HG02870 (cell line): ENCODE measurements around the gene EMID1.

Experiments used
- ATAC-seq: cut with Tn5 transposase; IDR thresholded peaks from one replicate; pipeline ENCODE4 v1.9.1; 2021; ENCODE audit warnings: mild to moderate bottlenecking, moderate library complexity; ENCODE audit not compliant: unreplicated experiment

The EMID1 gene

DNA sequence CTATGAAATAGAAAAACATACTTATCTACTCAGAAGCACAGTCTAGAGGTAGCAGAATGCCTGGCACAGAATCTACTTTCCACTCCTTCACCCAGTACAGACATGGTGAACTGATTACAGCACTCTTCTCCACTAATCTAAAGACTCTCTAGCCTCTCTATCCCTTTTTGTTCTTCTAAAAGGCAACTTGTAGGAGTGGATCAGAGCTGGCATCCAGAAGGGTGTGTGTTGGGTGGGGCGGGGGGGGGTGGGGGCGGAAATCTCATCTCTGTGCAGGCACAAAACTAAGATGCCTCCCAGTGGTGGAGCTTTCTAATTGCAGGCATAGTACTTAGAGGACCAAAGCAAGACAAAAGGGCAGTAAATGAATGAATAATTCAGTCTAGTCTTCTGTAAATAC is 11.5 kb upstream of the EMID1 start:
- ATAC-seq: no peak

DNA sequence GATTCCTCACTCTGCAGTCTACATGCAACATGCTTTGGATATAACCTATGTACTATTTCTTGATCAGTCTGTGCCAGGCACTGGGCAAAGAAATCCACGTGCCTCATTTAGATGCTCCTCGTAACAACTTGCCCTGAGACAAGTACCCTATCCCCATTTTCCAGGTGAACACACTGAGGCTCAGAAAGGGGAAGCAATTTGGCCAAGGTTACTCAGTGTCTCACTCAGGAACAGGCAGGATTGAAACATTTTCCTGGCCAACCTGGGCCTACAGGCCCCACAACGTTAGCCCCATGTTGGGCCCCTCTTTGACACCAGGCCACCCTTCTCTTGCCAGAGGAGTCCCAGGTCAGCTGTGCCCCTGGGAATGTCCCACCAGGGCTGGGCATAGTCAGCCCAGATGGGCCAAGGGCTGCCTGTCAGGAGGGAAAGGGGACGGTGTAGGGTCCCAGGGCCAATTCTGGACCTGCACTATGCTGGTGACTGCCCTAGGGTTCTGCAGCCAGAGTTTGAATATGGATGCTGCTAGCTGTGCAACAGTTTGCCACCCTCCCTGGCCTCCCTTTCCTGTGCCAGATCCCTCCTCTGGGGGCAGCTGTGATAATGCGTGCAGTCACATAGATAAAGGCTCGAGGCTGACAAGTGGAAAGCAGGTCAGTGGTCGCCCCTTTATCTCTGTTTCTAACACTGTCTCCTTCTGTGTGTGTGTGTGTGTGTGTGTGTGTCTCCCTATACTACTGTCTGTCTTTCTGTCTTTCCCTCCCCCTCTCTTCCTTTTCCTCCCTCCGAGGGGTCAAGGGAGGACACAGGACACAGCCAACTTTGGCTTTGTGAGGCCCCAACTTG is 10.4 kb upstream of the EMID1 start:
- no peak for ATAC-seq

DNA sequence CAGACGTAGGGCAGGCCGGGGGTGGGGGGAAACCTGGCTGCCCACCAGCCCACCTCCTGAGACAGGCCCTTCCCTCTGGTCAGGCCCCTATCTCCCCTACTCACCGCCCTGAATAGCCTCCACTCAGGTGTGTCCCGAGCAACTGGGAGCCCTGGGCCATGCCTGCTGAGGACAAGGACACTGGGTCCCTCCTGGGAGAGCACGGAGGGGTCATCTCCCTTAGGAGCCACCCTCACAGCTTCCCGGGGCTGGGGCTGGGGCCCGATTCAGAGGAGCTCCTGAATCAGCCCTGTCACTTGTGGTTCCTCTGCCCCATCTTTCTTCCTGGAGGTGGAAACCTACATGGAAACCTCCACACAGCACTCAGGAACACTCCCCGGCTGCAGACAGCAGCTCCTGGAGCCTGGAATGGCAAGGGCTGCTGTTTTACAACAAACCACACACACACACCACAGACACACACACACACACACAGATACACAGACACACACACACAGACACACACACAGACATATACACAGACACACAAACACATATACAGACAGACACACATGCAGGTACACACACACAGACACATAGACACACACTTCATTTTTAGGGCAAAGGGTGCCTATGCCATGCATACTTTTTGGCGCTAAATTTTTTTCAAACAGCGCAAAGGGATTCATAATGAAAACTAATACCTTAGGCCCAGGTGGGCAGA is 9.6 kb upstream of the EMID1 start:
- no peak for ATAC-seq

GRCh38 chr22:29197096-29197495 is 8.6 kb upstream of the EMID1 start:
- no peak for ATAC-seq

GRCh38 chr22:29198240-29198639 is 7.5 kb upstream of the EMID1 start:
- no peak for ATAC-seq

- no peak for ATAC-seq
Observed at GRCh38 chr22:29199702-29200400, 5.8 kb upstream of the EMID1 start.

DNA sequence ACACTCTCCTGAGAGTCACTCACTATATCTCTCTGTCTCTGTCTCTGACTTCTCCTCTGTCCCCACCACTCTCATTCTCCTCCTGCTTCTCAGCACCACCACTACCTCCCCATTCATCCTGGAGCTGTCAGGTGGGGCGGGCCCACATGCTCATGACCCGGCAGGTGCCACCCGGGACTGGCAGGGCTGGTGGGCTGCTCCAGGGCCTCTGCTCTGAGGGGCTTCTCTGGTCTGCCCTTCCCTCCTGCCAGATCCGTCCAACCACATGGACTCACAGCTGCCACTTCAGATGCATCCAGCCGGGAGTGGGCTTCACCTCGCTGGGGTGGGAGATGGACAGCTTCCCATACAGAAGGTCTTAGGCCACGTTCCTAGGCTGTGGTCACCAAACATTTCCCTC is 4.8 kb upstream of the EMID1 start:
- no peak for ATAC-seq

DNA sequence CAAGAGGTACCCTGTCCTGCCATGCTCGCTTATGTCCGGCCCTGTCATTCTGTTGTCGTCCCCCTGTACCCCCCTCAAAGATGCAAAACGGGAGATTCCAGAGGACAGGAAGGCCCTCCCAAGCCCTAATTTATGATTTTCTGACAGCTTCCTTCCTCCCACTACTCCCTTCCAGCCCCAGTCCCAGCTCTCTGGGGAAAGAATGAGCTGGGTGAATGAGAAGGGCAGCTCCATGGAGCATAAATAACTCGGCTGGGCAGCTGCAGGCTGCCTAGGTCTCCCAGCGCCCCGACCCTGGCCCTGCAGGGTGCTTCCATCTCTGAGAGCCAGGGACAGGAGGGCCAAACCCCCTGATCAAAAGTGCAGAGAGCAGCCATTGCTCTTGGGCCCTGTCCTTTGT is 3.9 kb upstream of the EMID1 start:
- no peak for ATAC-seq

- ATAC-seq: peak; percentile 55
Observed at GRCh38 chr22:29202212-29203192, 3.2 kb upstream of the EMID1 start.

DNA sequence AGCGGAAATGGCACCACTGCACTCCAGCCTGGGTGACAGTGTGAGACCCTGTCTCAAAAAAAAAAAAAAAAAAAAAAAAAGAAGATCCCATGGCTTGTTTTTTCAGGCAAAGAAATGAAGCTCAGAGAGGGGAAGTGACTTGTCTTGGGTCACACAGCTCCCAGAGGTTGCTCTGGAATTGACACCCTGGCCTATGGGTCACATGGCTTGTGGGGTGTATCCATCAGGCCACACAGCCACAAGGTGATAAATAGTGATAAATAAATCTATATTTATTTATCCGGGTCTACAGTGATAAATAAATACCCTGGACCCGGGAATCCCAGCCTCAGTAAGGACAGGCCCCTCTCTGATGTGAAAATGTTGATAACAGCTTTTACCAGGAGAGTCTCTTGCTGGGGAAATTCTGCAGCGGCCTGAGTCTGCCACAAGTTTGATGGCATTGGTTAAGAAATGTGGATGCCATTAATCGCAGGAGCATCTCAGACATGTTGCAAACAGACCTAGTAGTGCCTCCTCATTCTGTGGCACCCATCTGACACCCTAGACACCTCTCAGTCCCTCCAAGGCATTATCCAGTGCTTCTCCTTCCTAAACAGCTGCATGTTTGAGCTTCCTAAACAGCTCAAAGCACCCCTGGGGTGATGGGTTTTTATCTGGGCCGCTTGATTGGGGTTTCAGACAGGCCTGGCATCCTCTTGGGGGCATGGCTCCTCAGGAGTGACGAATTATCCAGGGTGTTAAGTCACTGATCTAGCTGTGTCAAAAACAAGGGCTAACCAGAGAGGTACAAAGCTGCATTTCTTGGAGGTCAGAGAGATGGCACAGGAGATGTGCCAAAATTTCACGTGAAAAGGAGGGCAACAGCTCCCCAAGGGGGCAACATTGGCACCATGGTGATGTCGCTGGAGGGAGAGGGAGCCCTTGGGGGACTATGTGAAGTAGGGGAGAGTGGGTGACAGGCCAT is 1.9 kb upstream of the EMID1 start:
- ATAC-seq: no peak

- no peak for ATAC-seq
Observed at GRCh38 chr22:29204455-29205183, 1.1 kb upstream of the EMID1 start.

- no peak for ATAC-seq
Observed at GRCh38 chr22:29205252-29205593, 473 bp upstream of the EMID1 start.

- ATAC-seq: no peak
Observed at GRCh38 chr22:29206372-29207242, 911 bp downstream of the EMID1 start.

- ATAC-seq: no peak
Observed at GRCh38 chr22:29207243-29207550, 1.5 kb downstream of the EMID1 start.

DNA sequence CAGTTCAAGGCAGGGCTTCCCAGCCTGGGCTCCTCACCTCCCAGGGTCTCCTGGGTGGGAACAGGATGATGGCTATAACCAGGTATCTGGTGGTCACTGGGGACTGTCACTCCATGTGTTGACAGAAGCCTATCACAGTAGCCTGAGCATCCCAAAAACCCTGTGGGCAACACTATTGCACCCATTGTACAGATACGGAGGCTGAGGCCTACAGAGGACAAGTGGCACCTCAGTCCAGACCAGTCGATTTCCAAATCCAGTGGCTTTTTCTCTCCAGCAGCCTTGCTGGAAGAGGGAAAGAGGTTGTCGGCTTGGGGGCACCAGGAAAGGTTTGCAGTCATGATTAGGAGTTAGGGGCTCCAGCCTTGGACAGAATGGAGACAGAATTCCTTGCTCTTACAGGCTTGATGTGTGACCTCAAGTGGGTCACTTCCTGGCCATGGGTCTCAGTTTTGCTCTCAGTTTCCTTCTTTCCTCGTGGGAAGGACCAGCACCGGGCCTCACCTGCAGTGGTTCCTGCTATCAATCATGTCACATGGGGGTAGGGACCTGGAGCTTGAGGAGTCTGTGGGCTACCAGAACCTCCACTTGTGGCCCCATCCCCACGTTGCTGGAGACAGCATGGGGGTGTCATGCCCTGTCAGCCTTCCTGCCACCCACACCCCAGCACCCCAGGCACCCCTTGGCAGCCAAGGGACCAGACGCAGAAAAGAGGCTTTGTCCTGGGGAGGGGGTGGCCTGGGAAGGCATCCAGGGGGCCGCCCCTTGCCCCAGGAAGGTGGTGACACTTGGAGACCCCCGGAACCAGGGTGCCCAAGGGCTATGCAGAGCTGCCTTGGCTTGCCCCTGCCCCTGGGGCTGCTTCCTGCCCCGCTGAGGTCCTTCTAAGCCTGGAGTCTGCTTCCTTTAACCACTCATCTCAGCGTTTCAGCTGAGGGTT is 2.1 kb downstream of the EMID1 start:
- no peak for ATAC-seq

GRCh38 chr22:29208502-29208862 is 2.8 kb downstream of the EMID1 start:
- ATAC-seq: no peak
